Left forelimb (tissue), 1 donor: ENCODE measurements around the gene ANKMY1.
"Not testable (repeated sequence)": the region's sequence is repeated elsewhere in the genome, so short reads cannot be mapped to it uniquely, and the experiment has no call there.

Source experiments
- DNase-seq: peaks from one replicate; pipeline ENCODE4 v3.0.0-alpha.2; 2018; ENCODE audit warnings: low spot score

The ANKMY1 gene

GRCh38 chr2:240568678-240569522 lies 11.1 kb upstream of the ANKMY1 start:
- DNase-seq, result no peak

- no peak for DNase-seq
These were observed 10.3 kb upstream of the ANKMY1 start, which contains the start of gene RNPEPL1 for GRCh38 chr2:240567872-240568677. Gene RNPEPL1, plus strand, starts transcription at chr2:240568484. Its CDS starts 103 bp downstream, at chr2:240568587.

- peak; percentile 60 for DNase-seq
These were observed 9.5 kb upstream of the ANKMY1 start for GRCh38 chr2:240567137-240567871.

DNA sequence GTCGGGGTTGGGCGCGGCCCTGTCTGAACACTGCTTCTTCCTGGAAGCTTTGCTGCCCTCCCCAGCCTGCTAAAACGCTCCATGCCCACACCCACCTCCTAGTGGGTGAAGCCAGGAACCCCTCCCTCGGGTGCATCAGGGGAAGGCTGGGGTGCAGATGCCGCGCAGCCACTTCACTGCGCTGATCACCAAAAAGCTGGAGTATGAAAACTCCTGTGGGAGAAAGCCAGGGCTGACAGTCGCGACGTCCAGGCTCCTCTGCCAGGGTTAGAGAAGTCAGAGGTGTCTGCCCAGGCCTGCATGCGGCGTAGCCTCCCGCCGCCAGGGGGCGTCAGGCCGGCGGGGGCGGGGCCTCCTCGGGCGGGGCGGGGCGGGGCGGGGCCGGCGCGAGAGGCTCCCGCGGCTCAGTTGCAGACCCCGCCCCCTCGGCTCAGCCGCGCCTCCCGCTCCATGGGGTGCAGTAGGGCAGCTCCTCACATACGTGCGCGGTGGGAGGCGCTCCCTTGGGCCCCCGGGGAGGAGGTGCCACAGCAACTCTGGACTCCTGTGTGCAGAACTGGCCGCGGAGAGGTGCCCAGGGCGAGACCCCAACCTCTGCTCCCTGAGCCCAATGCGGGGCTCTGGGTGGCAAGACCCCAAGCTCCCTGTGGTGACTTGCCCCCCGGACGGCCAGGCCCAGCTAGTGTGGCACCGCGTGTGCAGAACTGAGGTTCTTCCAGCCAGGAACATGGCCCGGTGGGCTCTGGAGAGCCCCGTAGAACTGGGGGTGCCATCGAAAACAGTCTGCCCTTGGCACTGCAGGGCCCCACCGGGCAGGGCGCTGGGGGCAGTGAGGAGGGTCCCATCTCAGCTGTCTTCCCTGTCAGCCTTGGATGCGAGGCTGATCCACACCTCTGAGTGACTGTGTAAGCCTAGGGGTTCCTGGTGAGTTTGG lies 8.7 kb upstream of the ANKMY1 start:
- DNase-seq, result peak; percentile 88

GRCh38 chr2:240565333-240566202 lies 7.8 kb upstream of the ANKMY1 start:
- DNase-seq, result peak; percentile 70

DNA sequence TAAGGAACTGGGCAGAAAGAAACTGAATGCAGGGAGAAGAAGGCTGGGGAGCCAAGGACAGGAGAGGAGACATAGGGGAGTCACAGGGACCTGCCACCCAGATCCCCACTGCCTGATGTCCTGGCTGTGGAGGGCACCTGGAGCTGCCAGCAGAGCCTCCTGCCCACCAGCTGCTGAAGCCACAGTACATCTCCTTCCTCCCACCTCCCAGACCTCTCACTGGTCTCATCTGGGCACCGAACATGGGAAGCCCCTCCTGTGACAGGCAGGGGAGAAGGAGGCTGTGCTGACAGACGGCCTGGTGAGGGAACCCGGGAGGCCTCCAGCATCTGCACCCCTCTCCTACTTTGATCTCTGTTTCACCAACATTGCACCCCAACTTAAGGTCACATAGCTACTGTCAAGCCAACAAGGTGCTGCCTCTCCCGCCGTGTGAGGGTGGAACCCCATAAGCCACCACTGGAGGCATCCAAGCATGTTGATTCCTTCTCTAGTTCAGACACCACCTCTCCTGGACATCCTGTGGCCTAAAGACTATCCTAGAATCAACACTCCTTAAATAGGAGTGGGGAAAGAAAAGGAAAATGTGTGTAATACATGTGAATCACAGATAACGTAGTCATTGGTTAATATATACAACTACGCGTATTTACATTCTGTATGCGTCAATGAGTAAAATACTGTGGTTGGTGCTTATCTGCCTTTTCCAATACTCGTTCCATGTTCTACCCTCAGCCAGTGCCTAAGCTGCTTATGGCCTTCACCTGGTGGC lies 7.0 kb upstream of the ANKMY1 start:
- DNase-seq, result no peak

DNA sequence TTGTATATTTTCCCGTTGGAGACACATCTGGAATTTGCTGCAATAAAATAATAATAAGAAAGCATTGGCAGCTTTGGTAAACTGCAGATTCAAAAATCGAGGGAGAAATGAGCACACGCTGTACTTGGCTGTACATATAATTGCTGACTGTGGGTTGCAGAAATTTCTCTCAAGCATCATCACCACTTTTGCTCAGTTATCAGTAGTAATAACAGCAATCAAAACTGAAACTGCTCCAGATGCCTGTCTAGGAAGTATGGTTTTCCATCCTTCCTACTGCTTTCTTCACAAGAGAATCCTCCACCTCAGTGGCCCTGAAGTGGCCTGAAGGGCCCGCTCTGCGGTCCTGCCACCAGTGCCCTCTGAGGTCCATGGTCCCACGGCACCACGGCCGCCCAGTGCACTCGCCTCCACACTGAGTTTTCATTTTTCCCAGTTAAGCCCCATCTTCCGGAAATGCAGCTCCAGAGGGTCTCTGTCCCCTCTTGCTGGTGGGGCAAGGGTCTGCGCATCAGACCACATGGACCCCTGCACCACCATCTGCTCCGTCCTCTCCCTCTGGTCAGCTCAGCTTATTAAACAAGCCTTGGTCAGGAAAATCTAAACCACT lies 6.3 kb upstream of the ANKMY1 start:
- peak; percentile 55 for DNase-seq

DNA sequence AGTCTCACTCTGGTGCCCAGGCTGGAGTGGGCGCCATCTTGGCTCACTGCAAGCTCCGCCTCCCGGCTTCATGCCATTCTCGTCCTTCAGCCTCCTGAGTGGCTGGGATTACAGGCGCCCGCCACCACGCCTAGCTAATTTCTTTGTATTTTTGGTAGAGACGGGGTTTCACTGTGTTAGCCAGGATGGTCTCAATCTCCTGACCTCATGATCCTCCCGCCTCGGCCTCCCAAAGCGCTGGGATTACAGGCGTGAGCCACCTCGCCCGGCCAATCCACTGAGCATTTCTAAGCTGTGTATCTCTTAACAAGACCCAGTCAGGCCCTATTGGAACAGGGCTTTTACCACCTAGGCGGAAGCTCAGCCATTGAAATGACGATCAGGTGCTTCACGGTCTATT lies 5.4 kb upstream of the ANKMY1 start:
- DNase-seq, result not testable (repeated sequence)

GRCh38 chr2:240561325-240561971 lies 3.7 kb upstream of the ANKMY1 start:
- peak; percentile 22 for DNase-seq

DNA sequence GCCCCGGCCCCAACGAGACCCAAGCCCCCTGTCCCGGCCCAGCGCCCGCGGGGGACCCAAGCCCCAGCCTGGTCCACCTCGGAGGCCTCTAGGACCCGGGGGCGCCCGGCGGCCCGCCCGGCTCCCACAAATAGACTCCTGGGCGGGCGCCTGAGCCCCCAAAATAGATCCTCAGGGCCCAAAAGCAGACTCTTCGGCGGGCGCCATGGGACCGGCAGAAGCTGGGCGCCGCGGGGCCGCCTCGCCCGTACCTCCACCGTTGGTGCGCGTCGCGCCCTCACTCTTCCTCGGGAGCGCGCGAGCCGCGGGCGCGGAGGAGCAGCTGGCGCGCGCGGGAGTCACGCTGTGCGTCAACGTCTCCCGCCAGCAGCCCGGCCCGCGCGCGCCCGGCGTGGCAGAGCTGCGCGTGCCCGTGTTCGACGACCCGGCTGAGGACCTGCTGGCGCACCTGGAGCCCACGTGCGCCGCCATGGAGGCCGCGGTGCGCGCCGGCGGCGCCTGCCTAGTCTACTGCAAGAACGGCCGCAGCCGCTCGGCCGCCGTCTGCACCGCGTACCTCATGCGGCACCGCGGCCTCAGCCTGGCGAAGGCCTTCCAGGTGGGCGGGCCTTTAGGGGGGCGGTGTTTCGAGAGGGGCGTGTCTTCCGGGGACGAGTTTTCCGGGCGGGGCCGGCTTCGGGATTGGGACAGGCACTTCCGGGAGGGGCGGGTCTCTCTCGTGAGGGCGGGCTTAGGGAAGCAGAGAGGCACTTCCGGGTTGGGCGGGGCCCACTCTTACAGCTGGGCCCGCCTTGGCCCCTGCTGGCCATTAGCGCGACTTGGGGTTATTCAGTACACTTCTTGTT lies 2.9 kb upstream of the ANKMY1 start:
- peak; percentile 100 for DNase-seq

GRCh38 chr2:240560084-240560479 lies 2.3 kb upstream of the ANKMY1 start, which contains the start of gene DUSP28:
Gene DUSP28, plus strand, starts transcription at chr2:240560357. Its CDS starts 328 bp downstream, at chr2:240560685.
- peak; percentile 86 for DNase-seq

GRCh38 chr2:240559286-240559685 lies 1.5 kb upstream of the ANKMY1 start:
- no peak for DNase-seq

GRCh38 chr2:240558236-240558761 lies 511 bp upstream of the ANKMY1 start:
- DNase-seq, result peak; percentile 63

GRCh38 chr2:240557101-240557751 lies 562 bp downstream of the ANKMY1 start:
- peak; percentile 65 for DNase-seq

- DNase-seq, result peak; percentile 70
These were observed 1.2 kb downstream of the ANKMY1 start for GRCh38 chr2:240556553-240557100.
